GM12878 (cell line): ENCODE data around the gene RNF40. TPM values are rescaled to one million over a fixed set of nuclear protein-coding genes. Genes with fewer than 3 reads are reported as not detected.
"Not testable (repeated sequence)": the region's sequence is repeated elsewhere in the genome, so short reads cannot be mapped to it uniquely, and the experiment has no call there.

Source experiments
- ATAC-seq: fragments of 200-7000 bp; cut with Tn5 transposase; 3 replicates; pipeline ENCODE4 v1.9.1; 2020; ENCODE audit warnings: mild to moderate bottlenecking, moderate library complexity
- BruUV-seq: library from RNA; stranded (reverse); fragments of 400-500 nt; replicated peaks from 2 replicates; lab custom pipeline; 2021; lab: Mats Ljungman, UMichigan
- CTCF ChIA-PET: fragments of 300-600 bp; sonication (Branson Sonifier 250); formaldehyde crosslinking; extraction: SDS; loops from one replicate; lab custom pipeline; 2021; ENCODE audit warnings: inconsistent platforms; lab: Yijun Ruan, JAX
- POLR2A ChIA-PET: fragments of 350-600 bp; formaldehyde crosslinking; extraction: SDS; loops from one replicate; lab custom pipeline; 2021; ENCODE audit warnings: inconsistent platforms; lab: Charles Lee
- RAD21 ChIA-PET: fragments of 300-600 bp; sonication (Branson Sonifier 250); formaldehyde crosslinking; loops from one replicate; lab custom pipeline; 2023; ENCODE audit warnings: antibody characterized with exemption; ENCODE audit not compliant: unreplicated experiment; lab: Charles Lee
- SMC1A ChIA-PET: fragments of 300-600 bp; sonication (Branson Sonifier 250); formaldehyde crosslinking; loops from one replicate; lab custom pipeline; 2023; ENCODE audit not compliant: unreplicated experiment, uncharacterized antibody; lab: Charles Lee
- DNase-seq: peaks from one replicate; pipeline ENCODE4 v3.0.0-alpha.2; 2011; ENCODE audit warnings: low read depth, low spot score
- FAIRE-seq: peaks from 3 replicates; lab custom pipeline; 2011; peaks lifted over from hg19 to GRCh38; lab: Jason Lieb, UNC
- H2AFZ ChIP-seq: 2 replicates; pipeline ENCODE4 v1.6.0; 2011; ENCODE audit warnings: low read depth, low read length, control low read depth; ENCODE audit not compliant: control insufficient read depth
- H3K27ac ChIP-seq: 2 replicates; pipeline ENCODE4 v1.5.1; 2011; ENCODE audit warnings: control low read depth; ENCODE audit not compliant: control insufficient read depth, insufficient read depth
- H3K27me3 ChIP-seq, 2 experiments: replicated peaks in 1 of 2; 2 replicates each; pipeline versions ENCODE4 v1.6.0 to v1.6.1; 2011; ENCODE audit warnings: low read length in 1 of 2; ENCODE audit not compliant: control insufficient read depth in 2 of 2, insufficient read depth in 2 of 2
- H3K36me3 ChIP-seq, 2 experiments: 2 replicates each; pipeline ENCODE4 v1.5.1; 2011; ENCODE audit warnings: low read length in 1 of 2; ENCODE audit not compliant: control insufficient read depth in 2 of 2, insufficient read depth in 2 of 2
- H3K4me1 ChIP-seq: 2 replicates; pipeline ENCODE4 v1.6.1; 2011; ENCODE audit warnings: mild to moderate bottlenecking, low read length, moderate library complexity, mixed read lengths; ENCODE audit not compliant: control insufficient read depth, insufficient read depth
- H3K4me2 ChIP-seq: 2 replicates; pipeline ENCODE4 v1.6.0; 2011; ENCODE audit warnings: control low read depth; ENCODE audit not compliant: control insufficient read depth, insufficient read depth
- H3K4me3 ChIP-seq: fragments of 200-600 bp; sonication (generic); 2 replicates; pipeline ENCODE4 v1.5.1; 2016
- H3K79me2 ChIP-seq: 2 replicates; pipeline ENCODE4 v1.6.0; 2011; ENCODE audit warnings: low read length; ENCODE audit not compliant: control insufficient read depth, insufficient read depth
- H3K9ac ChIP-seq: 2 replicates; pipeline ENCODE4 v1.8.0; 2011; ENCODE audit warnings: low read length, control low read depth, mixed read lengths; ENCODE audit not compliant: control insufficient read depth, insufficient read depth
- H3K9me3 ChIP-seq: replicated peaks from 3 replicates; pipeline ENCODE4 v1.5.1; 2011; ENCODE audit warnings: mild to moderate bottlenecking, low read length; ENCODE audit not compliant: control insufficient read depth, insufficient read depth
- H4K20me1 ChIP-seq: 2 replicates; pipeline ENCODE4 v1.6.0; 2011; ENCODE audit not compliant: control insufficient read depth, insufficient read depth
- SUZ12 ChIP-seq: fragments of 200-600 bp; sonication (generic); IDR thresholded peaks from one replicate; pipeline ENCODE4 v1.6.1; 2018; ENCODE audit warnings: antibody characterized with exemption, mild to moderate bottlenecking; ENCODE audit not compliant: unreplicated experiment
- WGBS: methylation state at CpG from one replicate; pipeline ENCODE4 v1.1.6; 2016; ENCODE audit warnings: low lambda C conversion rate; ENCODE audit not compliant: insufficient replicate concordance, insufficient coverage; ENCODE audit errors: missing lambda C conversion rate; 5-methylcytosine and 5-hydroxymethylcytosine counted together
- in situ Hi-C: fragments of 300-500 bp; cut with MboI; formaldehyde crosslinking; loops from 9 replicates; pipeline ENCODE4 v1.14.3; 2018; ENCODE audit warnings: mixed read lengths
- intact Hi-C: fragments of 100-400 bp; cut with micrococcal nuclease; formaldehyde crosslinking; loops from one replicate; pipeline ENCODE4 v1.14.2; 2022; ENCODE audit not compliant: unreplicated experiment
- polyA plus RNA-seq, 11 experiments: library from polyadenylated mRNA; depleted of rRNA in 4 of 11; unstranded in 6 of 11; stranded (reverse) in 5 of 11; fragments of >200 nt; fragmentation: Nextera tagmentation in 4 of 11; fragmentation: Illumina TruSeq in 1 of 11; extraction: Ambion mirVana in 4 of 11; extraction: Trizol in 1 of 11; gene quantifications; 1 replicate in 1 of 11; 2 replicates in 10 of 11; pipeline versions ENCODE4 v1.2.1 to v1.2.3, GENCODE V29; 2011 to 2016; ENCODE audit warnings: inconsistent platforms in 2 of 11, missing spikeins in 2 of 11, low read depth in 1 of 11
- total RNA-seq, 4 experiments: library from RNA; depleted of rRNA in 3 of 4; stranded (reverse); fragments of >200 nt in 3 of 4; fragmentation: Illumina TruSeq in 1 of 4; extraction: Trizol in 1 of 4; gene quantifications; 2 replicates each; pipeline versions ENCODE4 v1.2.1 to v1.2.3, GENCODE V29; 2013 to 2021

RNF40 gene
- total and polyA plus RNA-seq, 10 of the 15 experiments (the other 5 are each of a cell fraction or from before 2014, with no cell fraction given): 3.7 to 97.6 (median 58.4) TPM

- intact Hi-C loops (no loop called here), in situ Hi-C loops (no loop called here)
- Histone ChIP-seq H3K27ac (no peak overlapping the region), H4K20me1 (no peaks in the 10 kb centered on the region), H3K4me3 (no peak overlapping the region), H3K9me3 (no peaks in the 10 kb centered on the region), H3K27me3 (peaks cover 0 to 1% of the 10 kb centered on the region in 2 experiments; a peak in 1 of 4 replicates), H3K36me3 (no peaks in the 10 kb centered on the region), H3K9ac (no peak overlapping the region), H3K4me1 (peaks cover 10% of the 10 kb centered on the region), H3K79me2 (no peaks in the 10 kb centered on the region), H3K4me2 (no peak overlapping the region), H2AFZ (no peak overlapping the region)
- ATAC-seq: no peak
- 53% methylated on average over 5 of the region's 5 CpGs for WGBS
- ChIA-PET RAD21 (no interaction called here), POLR2A (interaction anchor here (0.6 to 0.7 kb wide), 3 partner anchors 8 to 134 kb away, joined by 3 to 7 read pairs (median 4); no protein-coding TSS in a partner anchor), CTCF (interaction anchor here (0.7 to 1.4 kb wide), 3 partner anchors 15 to 150 kb away, joined by 3 read pairs; no protein-coding TSS in a partner anchor), SMC1A (interaction anchor here (1.1 kb wide), 1 partner anchor 29 kb away, joined by 3 read pairs; no protein-coding TSS in a partner anchor)
- DNase-seq: no peak
- no TSS peak for BruUV-seq
- FAIRE-seq: no peak
- TF ChIP-seq SUZ12: no peak
Observed at GRCh38 chr16:30808146-30808545, 46.0 kb downstream of the RNF40 start.

DNA sequence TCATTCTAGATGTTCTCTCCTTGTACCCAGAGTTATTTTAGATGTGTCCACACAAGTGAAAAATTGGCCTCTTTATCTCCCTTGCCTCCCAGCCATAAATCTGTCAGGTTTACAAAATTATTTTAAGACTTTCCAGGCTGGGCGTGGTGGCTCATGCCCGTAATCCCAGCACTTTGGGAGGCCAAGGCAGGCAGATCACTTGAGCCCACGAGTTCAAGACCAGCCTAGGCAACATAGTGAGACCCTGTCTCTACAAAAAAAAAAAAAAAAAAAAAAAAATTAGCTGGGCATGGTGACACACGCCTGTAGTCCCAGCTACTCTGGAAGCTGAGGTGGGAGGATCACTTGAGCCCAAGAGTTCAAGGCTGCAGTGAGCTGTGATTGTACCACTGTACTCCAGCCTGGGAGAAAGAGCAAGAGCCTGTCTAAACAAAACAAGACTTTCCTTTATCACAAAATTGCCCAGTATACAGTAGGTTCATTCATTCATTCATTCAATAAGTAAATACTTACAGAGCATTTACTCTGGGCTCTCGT, 46.8 kb downstream of the RNF40 start:
- in situ Hi-C loops, ATAC-seq, H3K36me3 ChIP-seq, H2AFZ ChIP-seq, intact Hi-C loops, H3K4me3 ChIP-seq, BruUV-seq, H3K9ac ChIP-seq, DNase-seq, H4K20me1 ChIP-seq, H3K27me3 ChIP-seq, FAIRE-seq, RAD21 ChIA-PET, H3K9me3 ChIP-seq, CTCF ChIA-PET, H3K79me2 ChIP-seq, H3K4me2 ChIP-seq, H3K27ac ChIP-seq: not testable (repeated sequence)
- peaks cover 15% of the 10 kb centered on the region for H3K4me1 ChIP-seq
- SMC1A ChIA-PET: interaction anchor here (1.1 kb wide), 1 partner anchor 29 kb away, joined by 3 read pairs; no protein-coding TSS in a partner anchor
- WGBS: 45% methylated on average over 5 of the region's 5 CpGs
- POLR2A ChIA-PET: interaction anchor here (1.5 kb wide), 1 partner anchor 21 kb away, joined by 5 read pairs; no protein-coding TSS in a partner anchor

GRCh38 chr16:30809675-30810074, 47.6 kb downstream of the RNF40 start:
- H3K9ac ChIP-seq, RAD21 ChIA-PET, ATAC-seq, BruUV-seq, H3K4me3 ChIP-seq, H3K36me3 ChIP-seq, H3K9me3 ChIP-seq, CTCF ChIA-PET, H3K79me2 ChIP-seq, FAIRE-seq, H3K27ac ChIP-seq, SMC1A ChIA-PET, DNase-seq, H2AFZ ChIP-seq, intact Hi-C loops, H4K20me1 ChIP-seq, in situ Hi-C loops, H3K4me2 ChIP-seq, H3K27me3 ChIP-seq: not testable (repeated sequence)
- H3K4me1 ChIP-seq: peaks cover 17% of the 10 kb centered on the region
- POLR2A ChIA-PET: interaction anchor here (1.5 kb wide), 1 partner anchor 20 kb away, joined by 5 read pairs; no protein-coding TSS in a partner anchor
- WGBS: 18% methylated on average over 5 of the region's 5 CpGs
